ENCODE data around the gene PSIP1. TPM values are rescaled to one million over a fixed set of nuclear protein-coding genes. Genes with fewer than 3 reads are reported as not detected.

Gene PSIP1
- total and polyA plus RNA-seq, 2 donors (not counting 1 experiment from before 2014, with no cell fraction given), result 19.7 to 124 TPM

DNA sequence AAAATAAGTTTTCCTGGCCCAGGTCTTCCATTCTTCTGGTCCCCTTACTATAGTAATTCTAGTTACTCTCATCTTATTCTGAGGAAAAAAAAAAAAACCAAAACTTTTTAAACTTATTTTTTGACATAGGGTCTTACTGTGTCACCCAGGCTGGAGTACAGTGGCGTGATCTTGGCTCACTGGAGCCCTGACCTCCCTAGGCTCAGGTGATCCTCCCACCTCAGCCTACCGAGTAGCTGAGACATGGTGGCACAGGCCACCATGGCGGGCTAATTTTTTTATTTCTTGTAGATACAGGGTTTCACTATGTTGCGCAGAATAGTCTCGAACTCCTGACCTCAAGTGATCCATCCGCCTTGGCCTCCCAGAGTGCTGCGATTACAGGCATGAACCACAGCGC, 49.7 kb downstream of the PSIP1 start:
- H3K4me3 Mint-ChIP-seq, result no peak overlapping the region
- Histone ChIP-seq H4K20me1 (ENCODE audit: control insufficient read depth, insufficient read depth, low read length, poor library complexity, severe bottlenecking) (no peaks in the 10 kb centered on the region), H3K9me3 (ENCODE audit: control extremely low read depth in 1 of 3, control insufficient read depth in 2 of 3, insufficient read depth in 1 of 3, low read length in 2 of 3) (no peaks in the 10 kb centered on the region), H3K27ac (ENCODE audit: low read length in 2 of 2) (no peak overlapping the region), H3K27me3 (replicated peaks in 1 of 4; ENCODE audit: control extremely low read depth in 1 of 4, control insufficient read depth in 3 of 4, insufficient read depth in 4 of 4, low read length in 3 of 4) (no peaks in the 10 kb centered on the region), H3K36me3 (replicated peaks in 1 of 2; ENCODE audit: control extremely low read depth in 1 of 2, control insufficient read depth in 1 of 2, extremely low read depth in 1 of 2, insufficient read depth in 2 of 2, low read length in 1 of 2) (peaks cover 10 to 66% of the 10 kb centered on the region in 2 experiments), H3K4me1 (ENCODE audit: control insufficient read depth in 2 of 2, insufficient read depth in 2 of 2, low read length in 2 of 2) (no peaks in the 10 kb centered on the region), H3K9ac (ENCODE audit: low read length) (no peak overlapping the region), H3K4me2 (replicated peaks; ENCODE audit: low read depth, low read length, poor library complexity, severe bottlenecking) (no peak overlapping the region), H3K79me2 (ENCODE audit: control insufficient read depth, insufficient read depth, low read length) (no peaks in the 10 kb centered on the region), H2AFZ (ENCODE audit: insufficient read depth, low read depth, low read length, poor library complexity, severe bottlenecking) (no peak overlapping the region), H3K4me3 (ENCODE audit: control extremely low read depth in 1 of 5, extremely low read depth in 1 of 5, insufficient read depth in 1 of 5, low read depth in 2 of 5, low read length in 4 of 5) (no peak overlapping the region)
- ATAC-seq (ENCODE audit: low read depth), result no peak
- no peaks in the 10 kb centered on the region for H3K27me3 Mint-ChIP-seq
- CTCF ChIA-PET, result no interaction called here
- no peaks in the 10 kb centered on the region for H3K9me3 Mint-ChIP-seq (ENCODE audit: insufficient read depth)
- intact Hi-C loops (cut with micrococcal nuclease), result loop anchor here (5.0 kb wide), 1 partner anchor 36 kb away; no protein-coding TSS in a partner anchor
- no peak for DNase-seq
- WGBS (ENCODE audit: insufficient coverage), result 100% methylated on average over 3 of the region's 8 CpGs
- no peak for TF ChIP-seq EZH2 (IDR thresholded peaks at IDR 0.05; ENCODE audit: borderline replicate concordance, insufficient read depth, low read depth, low read length, poor library complexity, severe bottlenecking)
- TF ChIP-seq, protein P1, sequence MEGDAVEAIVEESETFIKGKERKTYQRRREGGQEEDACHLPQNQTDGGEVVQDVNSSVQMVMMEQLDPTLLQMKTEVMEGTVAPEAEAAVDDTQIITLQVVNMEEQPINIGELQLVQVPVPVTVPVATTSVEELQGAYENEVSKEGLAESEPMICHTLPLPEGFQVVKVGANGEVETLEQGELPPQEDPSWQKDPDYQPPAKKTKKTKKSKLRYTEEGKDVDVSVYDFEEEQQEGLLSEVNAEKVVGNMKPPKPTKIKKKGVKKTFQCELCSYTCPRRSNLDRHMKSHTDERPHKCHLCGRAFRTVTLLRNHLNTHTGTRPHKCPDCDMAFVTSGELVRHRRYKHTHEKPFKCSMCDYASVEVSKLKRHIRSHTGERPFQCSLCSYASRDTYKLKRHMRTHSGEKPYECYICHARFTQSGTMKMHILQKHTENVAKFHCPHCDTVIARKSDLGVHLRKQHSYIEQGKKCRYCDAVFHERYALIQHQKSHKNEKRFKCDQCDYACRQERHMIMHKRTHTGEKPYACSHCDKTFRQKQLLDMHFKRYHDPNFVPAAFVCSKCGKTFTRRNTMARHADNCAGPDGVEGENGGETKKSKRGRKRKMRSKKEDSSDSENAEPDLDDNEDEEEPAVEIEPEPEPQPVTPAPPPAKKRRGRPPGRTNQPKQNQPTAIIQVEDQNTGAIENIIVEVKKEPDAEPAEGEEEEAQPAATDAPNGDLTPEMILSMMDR (IDR thresholded peaks at IDR 0.05), result no peak
- H3K4me1 Mint-ChIP-seq, result no peaks in the 10 kb centered on the region
- POLR2A ChIA-PET, result no interaction called here
- H3K27ac Mint-ChIP-seq, result no peak overlapping the region

DNA sequence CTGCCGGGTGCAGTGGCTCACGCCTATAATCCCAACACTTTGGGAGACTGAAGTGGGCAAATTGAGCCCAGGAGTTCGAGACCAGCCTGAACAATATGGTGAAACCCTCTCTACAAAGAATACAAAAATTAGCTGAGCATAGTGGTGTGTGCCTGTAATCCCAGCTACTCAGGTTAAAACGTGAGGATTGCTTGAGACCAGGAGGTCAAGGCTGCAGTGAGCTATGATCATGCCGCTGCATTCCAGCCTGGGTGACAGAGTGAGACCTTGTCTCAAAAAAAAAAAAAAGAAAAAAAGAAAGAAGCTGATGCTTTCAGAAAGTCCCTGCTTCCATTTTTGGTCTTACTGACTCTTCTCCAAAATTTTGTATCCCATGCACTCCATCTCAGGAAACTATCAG, 56.8 kb downstream of the PSIP1 start:
- TF ChIP-seq, protein P1 (IDR thresholded peaks at IDR 0.05), result no peak
- no peak for TF ChIP-seq EZH2 (IDR thresholded peaks at IDR 0.05; ENCODE audit: borderline replicate concordance, insufficient read depth, low read depth, low read length, poor library complexity, severe bottlenecking)
- CTCF ChIA-PET, result no interaction called here

More for the DNA sequence above, 56.8 kb downstream of the PSIP1 start:
- no peaks in the 10 kb centered on the region for H3K27me3 Mint-ChIP-seq
- H3K9ac ChIP-seq (ENCODE audit: low read length), result no peak overlapping the region
- H3K4me1 Mint-ChIP-seq, result no peaks in the 10 kb centered on the region
- H3K9me3 Mint-ChIP-seq (ENCODE audit: insufficient read depth), result no peaks in the 10 kb centered on the region
- intact Hi-C loops (cut with micrococcal nuclease), result no loop called here
- no peaks in the 10 kb centered on the region for H3K27me3 ChIP-seq (replicated peaks in 1 of 4; ENCODE audit: control extremely low read depth in 1 of 4, control insufficient read depth in 3 of 4, insufficient read depth in 4 of 4, low read length in 3 of 4)
- ATAC-seq (ENCODE audit: low read depth) (no peak), DNase-seq (no peak)
- no peaks in the 10 kb centered on the region for H3K4me1 ChIP-seq (ENCODE audit: control insufficient read depth in 2 of 2, insufficient read depth in 2 of 2, low read length in 2 of 2)
- no peak overlapping the region for H3K4me3 ChIP-seq (ENCODE audit: control extremely low read depth in 1 of 5, extremely low read depth in 1 of 5, insufficient read depth in 1 of 5, low read depth in 2 of 5, low read length in 4 of 5)
- H3K36me3 ChIP-seq (replicated peaks in 1 of 2; ENCODE audit: control extremely low read depth in 1 of 2, control insufficient read depth in 1 of 2, extremely low read depth in 1 of 2, insufficient read depth in 2 of 2, low read length in 1 of 2), result peaks cover 10 to 64% of the 10 kb centered on the region in 2 experiments
- no peak overlapping the region for H2AFZ ChIP-seq (ENCODE audit: insufficient read depth, low read depth, low read length, poor library complexity, severe bottlenecking)
- no peaks in the 10 kb centered on the region for H3K79me2 ChIP-seq (ENCODE audit: control insufficient read depth, insufficient read depth, low read length)
- no peak overlapping the region for H3K4me2 ChIP-seq (replicated peaks; ENCODE audit: low read depth, low read length, poor library complexity, severe bottlenecking)
- no peak overlapping the region for H3K27ac Mint-ChIP-seq
- no peaks in the 10 kb centered on the region for H4K20me1 ChIP-seq (ENCODE audit: control insufficient read depth, insufficient read depth, low read length, poor library complexity, severe bottlenecking)
- H3K9me3 ChIP-seq (ENCODE audit: control extremely low read depth in 1 of 3, control insufficient read depth in 2 of 3, insufficient read depth in 1 of 3, low read length in 2 of 3), result no peaks in the 10 kb centered on the region
- POLR2A ChIA-PET, result no interaction called here
- H3K27ac ChIP-seq (ENCODE audit: low read length in 2 of 2), result no peak overlapping the region
- WGBS (ENCODE audit: insufficient coverage), result 100% methylated on average over 4 of the region's 5 CpGs
- no peak overlapping the region for H3K4me3 Mint-ChIP-seq

Data from B cell (primary cell).